Stimulated activated CD4-positive, alpha-beta T cell treated with anti-CD3 and anti-CD28 coated beads, Interleukin-1b, Interleukin-23, amount 100 ng/mL, for 24 hours (primary cell): Measurements from ENCODE around the gene ALDH1B1.

Source experiments
- DNase-seq, 4 experiments: peaks; one replicate each; pipeline ENCODE4 v3.0.0-alpha.2; 2020; ENCODE audit warnings: low read depth in 4 of 4, low spot score in 1 of 4

Gene ALDH1B1

DNA sequence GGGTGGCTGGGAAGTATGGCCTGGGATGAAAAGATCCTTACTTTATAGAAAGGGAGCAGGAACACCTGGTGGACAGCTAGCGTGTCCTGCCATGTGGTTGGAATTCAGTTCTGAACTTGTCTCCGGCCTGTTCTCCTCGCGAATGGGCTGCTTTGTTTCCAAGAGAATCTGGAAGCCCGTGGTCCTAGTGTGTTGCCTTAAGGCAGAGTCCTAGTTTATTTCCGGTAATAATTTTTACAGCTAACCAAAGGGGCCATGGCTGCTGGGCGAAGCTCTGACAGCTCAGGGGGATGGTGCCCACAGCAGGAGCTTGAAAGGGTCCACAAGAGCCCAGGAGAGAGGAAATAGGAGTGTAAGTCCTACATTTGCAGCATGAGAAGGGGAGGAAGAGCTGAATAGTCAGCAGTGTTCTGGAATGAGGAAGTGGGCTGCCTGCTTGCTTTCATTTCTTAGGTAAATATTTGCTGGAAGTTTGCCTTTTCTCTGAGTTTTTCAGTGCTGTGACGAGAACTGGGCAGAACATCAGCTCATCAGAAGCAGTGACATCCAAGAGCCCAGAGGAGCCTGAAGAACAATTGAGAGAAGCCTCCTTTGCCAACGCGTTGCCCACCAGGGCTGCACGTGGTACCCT is 44.8 kb downstream of the ALDH1B1 start:
- DNase-seq, result no peak

DNA sequence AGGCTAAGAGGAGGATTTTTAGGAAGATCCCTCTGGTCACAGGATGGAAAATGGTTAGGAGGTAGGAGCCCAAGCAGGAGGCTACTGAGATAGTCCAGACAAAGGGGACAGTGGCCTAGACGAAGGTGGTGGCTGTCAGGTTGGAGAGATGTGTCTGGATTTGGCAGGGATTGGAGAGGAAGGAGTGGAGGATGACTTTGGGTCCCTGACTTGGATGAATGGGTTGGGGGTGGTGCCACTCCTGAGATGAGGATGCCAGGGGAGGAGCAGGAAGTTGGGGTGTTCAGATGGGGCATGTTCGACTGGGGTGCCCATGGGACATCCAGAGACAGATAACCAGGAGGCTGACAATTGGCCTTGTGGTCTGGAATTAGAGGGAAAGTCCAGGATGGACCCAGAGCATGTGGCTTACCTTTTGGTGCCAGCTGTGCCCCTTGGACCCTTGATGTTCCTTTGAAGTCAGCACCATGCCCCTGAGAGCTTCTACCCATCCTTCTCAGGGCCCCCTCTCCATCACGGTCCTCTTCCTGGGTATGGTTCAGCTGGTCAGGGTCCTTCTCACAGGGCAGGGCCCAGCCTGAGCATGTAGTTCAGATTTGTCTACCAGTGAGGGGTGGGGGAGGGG is 46.9 kb downstream of the ALDH1B1 start:
- no peak for DNase-seq

DNA sequence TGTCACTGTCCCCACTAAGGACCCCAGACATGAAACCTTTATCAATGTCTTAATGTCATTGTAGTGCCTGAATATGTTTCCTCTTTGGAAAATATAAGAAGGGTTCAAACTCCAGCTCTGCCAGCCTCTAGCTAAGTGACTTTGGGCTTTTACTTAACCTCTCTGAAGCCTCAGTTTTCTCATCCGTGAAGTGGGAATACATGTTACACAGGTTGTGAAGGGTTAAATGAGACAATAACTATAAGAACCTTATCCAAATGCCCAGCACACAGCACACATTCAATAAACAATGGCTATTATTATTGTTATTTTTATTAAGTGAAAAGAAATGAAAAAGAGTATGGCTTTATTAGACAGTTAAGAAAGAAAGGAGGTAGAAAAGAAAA is 47.4 kb downstream of the ALDH1B1 start:
- DNase-seq, result no peak

DNA sequence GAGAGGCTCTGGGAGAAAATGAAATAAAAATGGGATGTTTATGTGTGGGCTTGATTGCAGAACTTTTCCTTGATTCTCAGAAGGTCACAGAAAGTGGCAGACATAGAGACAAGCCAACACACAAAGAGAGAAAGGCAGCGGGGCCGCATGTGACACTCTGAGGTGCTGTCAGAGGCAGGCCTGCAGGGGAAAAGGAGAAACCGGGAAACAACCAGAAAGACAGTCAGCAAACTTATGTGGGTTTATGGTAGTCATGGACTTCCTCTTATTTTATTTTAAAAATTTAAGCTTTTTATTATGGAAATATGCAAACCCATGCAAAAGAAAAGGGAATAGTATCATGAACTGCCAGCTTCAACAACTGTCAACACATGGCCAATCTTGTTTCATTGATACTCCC is 48.0 kb downstream of the ALDH1B1 start:
- DNase-seq, result no peak

GRCh38 chr9:38441347-38442085 is 49.0 kb downstream of the ALDH1B1 start:
- DNase-seq, result no peak

GRCh38 chr9:38442473-38443096 is 50.1 kb downstream of the ALDH1B1 start:
- no peak for DNase-seq

- no peak for DNase-seq
Observed at GRCh38 chr9:38443181-38443580, 50.7 kb downstream of the ALDH1B1 start.

GRCh38 chr9:38443597-38443996 is 51.1 kb downstream of the ALDH1B1 start:
- DNase-seq, result no peak

DNA sequence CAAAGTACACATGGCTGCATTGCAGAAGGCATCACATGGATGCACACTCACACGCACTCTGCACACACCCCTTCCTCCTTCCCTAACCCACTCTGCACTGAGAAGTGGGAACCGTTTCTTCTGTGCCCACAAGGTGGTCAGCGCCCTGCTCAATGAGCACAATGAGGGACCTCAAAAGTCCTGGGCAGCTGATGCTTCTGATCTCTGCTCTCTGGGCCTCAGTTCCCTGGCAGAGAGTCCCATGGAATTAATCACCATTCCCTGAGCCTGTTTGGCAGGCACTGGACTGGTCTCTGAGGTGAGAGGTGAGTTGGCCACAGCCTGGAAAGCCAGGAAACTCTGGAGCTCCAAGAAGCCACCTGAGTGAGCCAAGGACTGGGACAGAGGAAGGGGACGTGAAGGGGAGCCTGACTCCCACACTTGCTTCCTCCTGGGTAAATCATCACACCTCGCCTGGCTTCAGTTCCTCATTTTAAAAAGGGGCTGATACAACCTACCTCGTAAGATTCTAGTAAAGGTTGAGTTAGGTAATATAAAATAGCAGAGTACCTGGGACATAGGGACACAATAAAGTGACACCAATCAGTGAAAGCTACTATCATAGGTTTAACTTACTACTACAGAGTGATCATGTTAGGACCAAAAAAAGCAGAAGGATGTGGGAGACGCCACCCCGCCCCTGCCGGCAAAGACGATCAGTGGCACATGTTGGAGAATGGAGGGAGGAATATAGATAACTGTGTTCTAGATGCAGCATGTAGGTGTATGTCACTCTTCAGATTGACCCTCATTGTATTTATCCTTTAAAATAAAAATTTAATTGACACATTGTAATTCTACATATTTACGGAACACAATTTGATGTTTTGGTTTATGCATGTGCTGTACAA is 52.9 kb downstream of the ALDH1B1 start:
- no peak for DNase-seq

- no peak for DNase-seq
Observed at GRCh38 chr9:38447703-38448102, 55.2 kb downstream of the ALDH1B1 start.
